Esophagus squamous epithelium (tissue), 5 donors: ENCODE measurements around the gene PTPRT. TPM values are rescaled to one million over a fixed set of nuclear protein-coding genes. Genes with fewer than 3 reads are reported as not detected.

Experiments used
- DNase-seq: peaks from one replicate; lab custom pipeline; 2025; lab: John Stamatoyannopoulos, UW
- H3K27ac ChIP-seq, 4 donors: fragments of 200-600 bp; sonication (generic); one replicate each; pipeline ENCODE4 v1.5.1; 2016 to 2019; ENCODE audit warnings: mild to moderate bottlenecking in 1 of 4
- H3K27me3 ChIP-seq, 4 donors: fragments of 200-600 bp; sonication (generic); 1 replicate in 3 of 4; 2 replicates in 1 of 4; pipeline versions ENCODE4 v1.5.1 to v1.6.0; 2017 to 2021; ENCODE audit warnings: antibody characterized with exemption in 1 of 4
- H3K36me3 ChIP-seq, 3 donors: fragments of 200-600 bp; sonication (generic); one replicate each; pipeline ENCODE4 v1.5.1; 2016 to 2019
- H3K4me1 ChIP-seq, 3 donors: fragments of 200-600 bp; sonication (generic); one replicate each; pipeline ENCODE4 v1.5.1; 2017 to 2019
- H3K4me3 ChIP-seq, 4 donors: fragments of 200-600 bp; sonication (generic); 1 replicate in 3 of 4; 2 replicates in 1 of 4; pipeline ENCODE4 v1.5.1; 2016 to 2019; ENCODE audit warnings: mild to moderate bottlenecking in 2 of 4, moderate library complexity in 1 of 4
- H3K9me3 ChIP-seq, 3 donors: fragments of 200-600 bp; sonication (generic); one replicate each; pipeline ENCODE4 v1.5.1; 2016 to 2019
- CTCF ChIP-seq, 6 experiments: fragments of 450-650 bp in 4 of 6; fragments of 200-600 bp in 2 of 6; sonication (generic) in 2 of 6; IDR thresholded peaks; one replicate each; pipeline ENCODE4 v1.5.1; 2016 to 2019; ENCODE audit warnings: antibody characterized with exemption in 6 of 6, mild to moderate bottlenecking in 4 of 6, moderate library complexity in 4 of 6
- POLR2A ChIP-seq, 4 donors: fragments of 450-650 bp; IDR thresholded peaks; one replicate each; pipeline ENCODE4 v1.6.1; 2017; ENCODE audit warnings: antibody characterized with exemption in 4 of 4, mild to moderate bottlenecking in 4 of 4, moderate library complexity in 3 of 4
- WGBS, 2 donors: methylation state at CpG; one replicate each; pipeline ENCODE4 v1.1.5; 2018; 5-methylcytosine and 5-hydroxymethylcytosine counted together
- intact Hi-C: fragments of 100-400 bp; cut with DNase I; formaldehyde crosslinking; loops from one replicate; pipeline ENCODE4 v1.15.0; 2022
- total RNA-seq, 4 donors: library from RNA; depleted of rRNA; stranded (reverse); fragments of >200 nt; gene quantifications; one replicate each; pipeline ENCODE4 v1.1.0, GENCODE V29; 2016
- donor health status: DM: yes; HTN: yes; CAD: no.

PTPRT gene
- total RNA-seq, 4 donors from 2014 or later, result under 0.01 to 0.06 TPM; not detected in 2

GRCh38 chr20:42502591-42502990 lies 687.1 kb downstream of the PTPRT start:
- Histone ChIP-seq H3K9me3 (no peaks in the 10 kb centered on the region), H3K27me3 (no peaks in the 10 kb centered on the region), H3K4me1 (no peaks in the 10 kb centered on the region), H3K4me3 (no peak overlapping the region), H3K36me3 (no peaks in the 10 kb centered on the region), H3K27ac (no peak overlapping the region)
- no peak for DNase-seq
- intact Hi-C loops, result no loop called here
- TF ChIP-seq CTCF (IDR thresholded peaks at IDR 0.05) (no peak), POLR2A (IDR thresholded peaks at IDR 0.05) (no peak)

- H3K27me3 ChIP-seq, result no peaks in the 10 kb centered on the region
- no peak for TF ChIP-seq CTCF (IDR thresholded peaks at IDR 0.05)
- TF ChIP-seq POLR2A (IDR thresholded peaks at IDR 0.05), result no peak
- WGBS, 2 donors, result 63 to 69% methylated on average over 5 of the region's 5 CpGs
- no peaks in the 10 kb centered on the region for H3K4me1 ChIP-seq
- H3K4me3 ChIP-seq, result no peak overlapping the region
- DNase-seq, result no peak
- H3K9me3 ChIP-seq, result no peaks in the 10 kb centered on the region
- intact Hi-C loops, result no loop called here
- no peak overlapping the region for H3K27ac ChIP-seq
- no peaks in the 10 kb centered on the region for H3K36me3 ChIP-seq
Measured at GRCh38 chr20:42496595-42496994, 693.1 kb downstream of the PTPRT start.

GRCh38 chr20:42494290-42494689 lies 695.4 kb downstream of the PTPRT start:
- TF ChIP-seq CTCF (IDR thresholded peaks at IDR 0.05), result no peak
- no peak for TF ChIP-seq POLR2A (IDR thresholded peaks at IDR 0.05)
- DNase-seq, result no peak

GRCh38 chr20:42493001-42493400 lies 696.7 kb downstream of the PTPRT start:
- no peaks in the 10 kb centered on the region for H3K9me3 ChIP-seq
- no peak for DNase-seq
- intact Hi-C loops, result no loop called here
- no peaks in the 10 kb centered on the region for H3K4me1 ChIP-seq
- H3K4me3 ChIP-seq, result no peak overlapping the region
- H3K27ac ChIP-seq, result no peak overlapping the region
- no peaks in the 10 kb centered on the region for H3K27me3 ChIP-seq
- no peaks in the 10 kb centered on the region for H3K36me3 ChIP-seq
- TF ChIP-seq POLR2A (IDR thresholded peaks at IDR 0.05) (no peak), CTCF (IDR thresholded peaks at IDR 0.05) (no peak)

More at GRCh38 chr20:42494290-42494689, 695.4 kb downstream of the PTPRT start:
- WGBS, 2 donors, result 69% methylated on average over 4 of the region's 4 CpGs
- no peak overlapping the region for H3K27ac ChIP-seq
- no peaks in the 10 kb centered on the region for H3K4me1 ChIP-seq
- no peak overlapping the region for H3K4me3 ChIP-seq
- H3K36me3 ChIP-seq, result no peaks in the 10 kb centered on the region
- H3K9me3 ChIP-seq, result no peaks in the 10 kb centered on the region
- intact Hi-C loops, result no loop called here
- no peaks in the 10 kb centered on the region for H3K27me3 ChIP-seq

GRCh38 chr20:42492290-42492689 lies 697.4 kb downstream of the PTPRT start:
- 31 to 50% methylated on average over 2 of the region's 2 CpGs for WGBS, 2 donors

More at GRCh38 chr20:42492290-42492689, 697.4 kb downstream of the PTPRT start:
- TF ChIP-seq POLR2A (IDR thresholded peaks at IDR 0.05), result no peak
- no peak for TF ChIP-seq CTCF (IDR thresholded peaks at IDR 0.05)
- DNase-seq, result no peak
- intact Hi-C loops, result no loop called here
- Histone ChIP-seq H3K4me3 (no peak overlapping the region), H3K4me1 (no peaks in the 10 kb centered on the region), H3K27me3 (no peaks in the 10 kb centered on the region), H3K9me3 (no peaks in the 10 kb centered on the region), H3K27ac (no peak overlapping the region), H3K36me3 (no peaks in the 10 kb centered on the region)
